GM23248 (cell line): ENCODE data around the gene MSANTD2.

ENCODE experiments used
- EZH2 ChIP-seq: fragments of 200-600 bp; sonication (generic); IDR thresholded peaks from 2 replicates; pipeline ENCODE4 v1.6.1; 2018; ENCODE audit warnings: antibody characterized with exemption, mild to moderate bottlenecking; ENCODE audit not compliant: insufficient read depth, poor library complexity, severe bottlenecking
- EZH2phosphoT487 ChIP-seq: fragments of 200-600 bp; sonication (generic); IDR thresholded peaks from 2 replicates; pipeline ENCODE4 v1.6.1; 2018; ENCODE audit warnings: antibody characterized with exemption, moderate library complexity, mild to moderate bottlenecking, low read depth; ENCODE audit not compliant: insufficient read depth

- no peak for TF ChIP-seq EZH2phosphoT487
- TF ChIP-seq EZH2: no peak
Observed at GRCh38 chr11:124817036-124817435, 16.8 kb upstream of the MSANTD2 start.
